Esophagus squamous epithelium (tissue), 4 donors: ENCODE data around the gene KIAA2012.

Source experiments
- POLR2A ChIP-seq, 4 donors: fragments of 450-650 bp; IDR thresholded peaks; one replicate each; pipeline ENCODE4 v1.6.1; 2017; ENCODE audit warnings: antibody characterized with exemption in 4 of 4, mild to moderate bottlenecking in 4 of 4, moderate library complexity in 3 of 4
- TF ChIP-seq, protein P1 (sequence below), 6 experiments: fragments of 450-650 bp in 4 of 6; fragments of 200-600 bp in 2 of 6; sonication (generic) in 2 of 6; IDR thresholded peaks; one replicate each; pipeline ENCODE4 v1.5.1; 2016 to 2019; ENCODE audit warnings: antibody characterized with exemption in 6 of 6, mild to moderate bottlenecking in 4 of 6, moderate library complexity in 4 of 6

DNA sequence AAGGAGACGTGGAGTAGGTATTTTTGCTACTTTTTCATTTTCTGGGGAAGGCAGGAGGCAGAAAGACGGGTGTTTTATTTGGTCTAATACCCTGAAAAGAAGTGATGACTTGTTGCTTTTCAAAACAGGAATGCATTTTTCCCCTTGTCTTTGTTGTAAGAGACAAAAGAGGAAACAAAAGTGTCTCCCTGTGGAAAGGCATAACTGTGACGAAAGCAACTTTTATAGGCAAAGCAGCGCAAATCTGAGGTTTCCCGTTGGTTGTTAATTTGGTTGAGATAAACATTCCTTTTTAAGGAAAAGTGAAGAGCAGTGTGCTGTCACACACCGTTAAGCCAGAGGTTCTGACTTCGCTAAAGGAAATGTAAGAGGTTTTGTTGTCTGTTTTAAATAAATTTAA, 36.0 kb upstream of the KIAA2012 start:
- TF ChIP-seq POLR2A (IDR thresholded peaks at IDR 0.05), result peak in 2 of 4 donors; percentile 17 to 33
- TF ChIP-seq, protein P1, sequence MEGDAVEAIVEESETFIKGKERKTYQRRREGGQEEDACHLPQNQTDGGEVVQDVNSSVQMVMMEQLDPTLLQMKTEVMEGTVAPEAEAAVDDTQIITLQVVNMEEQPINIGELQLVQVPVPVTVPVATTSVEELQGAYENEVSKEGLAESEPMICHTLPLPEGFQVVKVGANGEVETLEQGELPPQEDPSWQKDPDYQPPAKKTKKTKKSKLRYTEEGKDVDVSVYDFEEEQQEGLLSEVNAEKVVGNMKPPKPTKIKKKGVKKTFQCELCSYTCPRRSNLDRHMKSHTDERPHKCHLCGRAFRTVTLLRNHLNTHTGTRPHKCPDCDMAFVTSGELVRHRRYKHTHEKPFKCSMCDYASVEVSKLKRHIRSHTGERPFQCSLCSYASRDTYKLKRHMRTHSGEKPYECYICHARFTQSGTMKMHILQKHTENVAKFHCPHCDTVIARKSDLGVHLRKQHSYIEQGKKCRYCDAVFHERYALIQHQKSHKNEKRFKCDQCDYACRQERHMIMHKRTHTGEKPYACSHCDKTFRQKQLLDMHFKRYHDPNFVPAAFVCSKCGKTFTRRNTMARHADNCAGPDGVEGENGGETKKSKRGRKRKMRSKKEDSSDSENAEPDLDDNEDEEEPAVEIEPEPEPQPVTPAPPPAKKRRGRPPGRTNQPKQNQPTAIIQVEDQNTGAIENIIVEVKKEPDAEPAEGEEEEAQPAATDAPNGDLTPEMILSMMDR (IDR thresholded peaks at IDR 0.05), result no peak
